Measurements from ENCODE around the gene MAGI1. TPM values are rescaled to one million over a fixed set of nuclear protein-coding genes. Genes with fewer than 3 reads are reported as not detected.

The MAGI1 gene
- total RNA-seq, 2 donors from 2014 or later: 27.9 to 31.5 TPM

GRCh38 chr3:65483480-65483879, 555.2 kb downstream of the MAGI1 start:
- intact Hi-C loops (cut with DNase I): no loop called here
- no peak for DNase-seq (ENCODE audit: low spot score)

- intact Hi-C loops (cut with DNase I): no loop called here
- DNase-seq (ENCODE audit: low spot score): no peak
Observed at GRCh38 chr3:65483011-65483410, 555.7 kb downstream of the MAGI1 start.

GRCh38 chr3:65481085-65481484, 557.6 kb downstream of the MAGI1 start:
- no peak for DNase-seq (ENCODE audit: low spot score)
- intact Hi-C loops (cut with DNase I): no loop called here

DNA sequence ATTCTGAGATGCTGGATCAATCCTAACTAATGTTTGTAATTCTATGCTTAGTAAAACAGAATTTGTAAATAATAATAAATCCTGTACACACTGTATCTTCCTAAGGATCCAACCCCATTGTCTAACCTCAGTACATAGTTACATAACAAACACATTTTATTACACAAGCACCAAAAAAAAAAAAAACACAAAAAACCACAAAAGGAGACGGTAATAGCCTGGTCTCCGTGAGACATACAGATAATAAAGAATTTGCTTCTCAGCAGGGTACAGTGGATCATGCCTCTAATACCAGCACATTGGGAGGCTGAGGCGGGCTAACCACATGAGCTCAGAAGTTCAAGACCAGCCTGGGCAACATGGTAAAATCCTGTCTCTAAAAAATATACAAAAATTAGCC, 558.7 kb downstream of the MAGI1 start:
- intact Hi-C loops (cut with DNase I): no loop called here

GRCh38 chr3:65478551-65479500, 559.9 kb downstream of the MAGI1 start:
- intact Hi-C loops (cut with DNase I): no loop called here
- DNase-seq (ENCODE audit: low spot score): no peak

More for the DNA sequence above, 558.7 kb downstream of the MAGI1 start:
- no peak for DNase-seq (ENCODE audit: low spot score)

- no peak for DNase-seq (ENCODE audit: low spot score)
- intact Hi-C loops (cut with DNase I): no loop called here
Observed at GRCh38 chr3:65473736-65474135, 565.0 kb downstream of the MAGI1 start.

GRCh38 chr3:65472501-65472900, 566.2 kb downstream of the MAGI1 start:
- intact Hi-C loops (cut with DNase I): no loop called here
- no peak for DNase-seq (ENCODE audit: low spot score)

GRCh38 chr3:65466300-65466988, 572.3 kb downstream of the MAGI1 start:
- intact Hi-C loops (cut with DNase I): no loop called here
- no peak for DNase-seq (ENCODE audit: low spot score)

DNA sequence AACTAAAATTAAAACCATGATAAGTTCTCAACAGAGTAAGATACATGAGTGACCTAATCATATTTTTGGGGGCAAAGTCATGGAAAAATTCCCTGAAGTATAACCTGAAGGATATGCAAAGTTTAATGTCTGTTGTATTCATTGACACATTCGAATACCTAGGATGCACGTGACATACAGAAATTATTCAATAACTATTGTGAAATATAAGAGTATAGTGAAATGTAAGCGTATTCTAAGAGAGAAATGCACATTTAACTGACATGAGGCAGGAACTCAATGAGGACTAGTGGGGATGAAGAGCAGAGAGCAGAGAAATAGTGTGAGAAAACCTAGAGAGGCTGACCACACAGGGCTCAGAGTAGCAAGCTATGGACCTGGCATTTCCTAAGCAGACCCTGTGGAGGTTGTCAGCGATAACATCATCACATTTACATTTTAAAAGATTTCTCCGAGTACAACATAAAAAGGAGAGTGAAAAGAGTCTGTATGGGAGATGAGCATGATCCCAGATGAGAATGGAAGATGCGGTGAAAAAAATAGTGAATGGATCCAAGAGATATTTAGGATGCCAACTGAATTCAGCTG, 588.8 kb downstream of the MAGI1 start:
- intact Hi-C loops (cut with DNase I): loop anchor here (2.0 to 10.0 kb wide), 3 partner anchors 77 to 867 kb away; no protein-coding TSS in a partner anchor
- DNase-seq (ENCODE audit: low spot score): no peak

DNA sequence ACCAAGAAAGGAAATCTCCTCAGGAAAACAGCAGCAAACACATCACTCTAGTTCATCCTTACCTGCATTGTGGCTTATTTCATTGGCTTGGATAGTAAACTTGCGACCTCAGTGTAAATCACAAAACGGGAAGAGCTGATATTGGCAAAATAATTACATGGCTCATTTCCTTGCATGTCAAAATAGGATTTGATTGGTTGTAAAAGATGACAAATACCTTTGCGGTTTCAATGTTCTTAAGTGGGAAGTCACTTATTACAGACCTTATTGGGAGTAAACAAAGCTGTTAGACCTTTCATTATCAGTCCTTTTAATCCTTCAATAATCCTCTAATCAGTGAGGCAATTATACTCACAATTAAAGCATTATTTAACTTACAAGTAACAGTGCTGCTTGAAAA, 590.6 kb downstream of the MAGI1 start:
- intact Hi-C loops (cut with DNase I): loop anchor here in 1 of 2 donors (10.0 kb wide), 1 partner anchor 287 kb away; no protein-coding TSS in a partner anchor
- no peak for DNase-seq (ENCODE audit: low spot score)

DNA sequence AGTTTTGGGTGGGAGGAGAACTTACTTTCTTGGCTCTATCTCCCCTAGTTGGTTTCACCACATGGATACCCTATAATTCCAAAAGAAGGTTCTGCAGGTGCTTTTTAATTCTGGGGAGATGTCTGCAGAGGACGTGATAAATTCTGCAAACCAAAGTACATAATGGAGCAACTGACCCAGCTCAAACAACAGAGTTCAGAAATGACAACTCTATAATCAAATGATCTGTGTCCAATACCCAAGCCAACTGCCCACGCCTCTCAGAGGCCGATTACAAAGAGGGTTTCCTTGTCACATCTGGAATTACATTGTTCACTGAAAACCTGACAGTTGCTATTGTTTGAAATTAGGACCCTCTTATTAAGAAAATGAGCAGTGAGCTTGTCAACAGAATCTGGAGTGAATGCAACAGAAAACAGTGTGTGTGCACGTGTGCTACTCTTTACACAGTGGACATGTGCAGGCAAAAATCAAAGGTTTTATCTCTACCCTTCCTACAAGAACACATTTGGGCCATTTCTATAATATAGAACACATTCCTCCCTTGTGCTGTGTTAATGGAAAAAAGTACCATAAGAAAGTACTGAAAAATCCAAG, 593.0 kb downstream of the MAGI1 start:
- intact Hi-C loops (cut with DNase I): loop anchor here in 1 of 2 donors (10.0 kb wide), 1 partner anchor 289 kb away; no protein-coding TSS in a partner anchor
- no peak for DNase-seq (ENCODE audit: low spot score)

DNA sequence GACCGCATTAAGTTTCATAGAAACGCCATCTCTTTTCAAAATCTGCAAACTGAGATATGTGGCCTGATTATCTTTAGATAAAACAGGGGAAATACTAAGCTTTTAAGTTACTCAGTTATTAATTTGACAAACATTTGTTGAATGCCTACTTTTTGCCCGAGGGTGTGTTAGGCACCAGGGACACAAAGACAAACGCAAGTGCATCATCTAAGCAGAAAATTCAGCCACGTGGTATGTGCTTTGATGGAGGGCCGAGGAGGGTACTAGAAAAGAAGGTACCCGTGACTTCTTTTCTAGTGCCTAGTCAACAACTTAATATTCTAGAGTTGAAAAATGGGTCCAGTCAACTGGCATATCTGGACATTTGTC, 594.3 kb downstream of the MAGI1 start:
- no peak for DNase-seq (ENCODE audit: low spot score)
- intact Hi-C loops (cut with DNase I): loop anchor here in 1 of 2 donors (10.0 kb wide), 1 partner anchor 290 kb away; no protein-coding TSS in a partner anchor

DNA sequence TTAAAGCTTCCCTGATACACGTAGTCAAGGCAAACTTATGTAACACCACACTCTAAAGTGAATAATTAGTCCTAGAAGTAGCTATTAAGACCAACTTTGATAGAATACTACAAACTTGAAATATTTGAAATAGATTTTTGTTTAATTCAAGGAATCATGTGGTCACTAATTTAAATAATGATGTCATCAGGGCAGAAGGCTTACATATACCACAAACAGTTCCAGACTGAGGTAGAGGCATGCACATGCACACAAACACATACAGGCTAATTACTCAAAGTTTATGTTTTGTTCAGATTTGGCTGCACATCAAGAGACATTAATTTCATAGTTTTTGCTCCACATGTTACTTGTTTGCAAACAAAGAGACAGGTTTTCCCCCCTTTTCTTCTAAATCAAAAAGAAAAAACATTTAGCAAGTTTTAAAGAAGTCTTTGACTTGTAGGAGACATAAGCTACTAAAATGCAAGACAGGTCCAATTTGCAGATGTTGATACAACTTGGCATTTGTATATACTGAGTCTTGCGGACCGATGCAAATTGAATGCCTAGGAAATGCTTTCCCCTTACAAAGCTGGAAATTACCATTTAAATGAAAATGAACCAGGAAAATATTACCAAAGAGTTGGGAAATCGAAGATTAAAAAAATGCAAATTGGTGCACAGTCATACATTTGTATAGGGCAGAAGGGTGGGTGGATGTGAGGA, 594.8 kb downstream of the MAGI1 start:
- DNase-seq (ENCODE audit: low spot score): no peak
- intact Hi-C loops (cut with DNase I): loop anchor here in 1 of 2 donors (10.0 kb wide), 1 partner anchor 291 kb away; no protein-coding TSS in a partner anchor

- intact Hi-C loops (cut with DNase I): loop anchor here in 1 of 2 donors (10.0 kb wide), 1 partner anchor 295 kb away; no protein-coding TSS in a partner anchor
- DNase-seq (ENCODE audit: low spot score): no peak
Observed at GRCh38 chr3:65439641-65440284, 599.0 kb downstream of the MAGI1 start.

DNA sequence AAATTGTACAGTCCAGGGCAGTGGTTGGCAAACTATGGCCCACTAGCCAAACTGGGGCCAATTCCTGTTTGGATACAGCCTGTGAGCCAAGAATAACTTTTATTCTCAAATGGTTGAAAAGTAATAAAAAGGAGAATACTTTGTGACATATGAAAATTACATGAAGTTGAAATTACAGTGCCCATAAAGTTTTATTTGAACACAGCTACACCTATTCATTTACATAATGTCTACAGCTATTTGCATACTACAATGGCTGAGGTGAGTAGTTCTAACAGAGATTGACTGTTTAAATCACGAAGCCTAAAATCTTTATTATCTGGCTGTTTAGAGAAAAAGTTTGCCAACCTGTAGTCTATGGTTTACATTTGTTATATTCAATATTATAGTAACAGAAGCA, 600.1 kb downstream of the MAGI1 start:
- no peak for DNase-seq (ENCODE audit: low spot score)
- intact Hi-C loops (cut with DNase I): no loop called here

DNA sequence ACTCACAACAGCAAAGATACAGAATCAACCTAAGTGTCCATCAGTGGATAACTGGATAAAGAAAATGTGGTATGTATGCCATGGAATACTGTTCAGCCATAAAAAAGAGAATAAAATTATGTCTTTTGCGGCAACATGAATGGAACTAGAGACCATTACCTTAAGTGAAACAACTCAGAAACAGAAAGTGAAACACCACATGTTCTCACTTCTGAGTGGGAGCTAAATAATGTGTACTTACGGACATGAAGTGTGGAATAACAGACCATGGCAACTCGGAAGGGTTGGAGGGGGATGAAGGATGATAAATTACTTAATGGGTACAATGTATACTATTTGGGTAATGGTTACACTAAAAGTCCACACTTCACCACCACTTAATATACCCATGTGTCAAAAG, 600.6 kb downstream of the MAGI1 start:
- DNase-seq (ENCODE audit: low spot score): no peak
- intact Hi-C loops (cut with DNase I): no loop called here

- DNase-seq (ENCODE audit: low spot score): no peak
- intact Hi-C loops (cut with DNase I): no loop called here
Observed at GRCh38 chr3:65436580-65436979, 602.1 kb downstream of the MAGI1 start.

GRCh38 chr3:65433480-65433879, 605.2 kb downstream of the MAGI1 start:
- intact Hi-C loops (cut with DNase I): no loop called here
- DNase-seq (ENCODE audit: low spot score): no peak

All from posterior vena cava (tissue), 2 donors.